Measurements from ENCODE around the gene RAD51B.

The RAD51B gene

GRCh38 chr14:68372368-68372767, 552.8 kb downstream of the RAD51B start:
- H3K4me3 ChIP-seq (ENCODE audit: low read depth, low read length) = no peak overlapping the region
- TF ChIP-seq, protein P1, sequence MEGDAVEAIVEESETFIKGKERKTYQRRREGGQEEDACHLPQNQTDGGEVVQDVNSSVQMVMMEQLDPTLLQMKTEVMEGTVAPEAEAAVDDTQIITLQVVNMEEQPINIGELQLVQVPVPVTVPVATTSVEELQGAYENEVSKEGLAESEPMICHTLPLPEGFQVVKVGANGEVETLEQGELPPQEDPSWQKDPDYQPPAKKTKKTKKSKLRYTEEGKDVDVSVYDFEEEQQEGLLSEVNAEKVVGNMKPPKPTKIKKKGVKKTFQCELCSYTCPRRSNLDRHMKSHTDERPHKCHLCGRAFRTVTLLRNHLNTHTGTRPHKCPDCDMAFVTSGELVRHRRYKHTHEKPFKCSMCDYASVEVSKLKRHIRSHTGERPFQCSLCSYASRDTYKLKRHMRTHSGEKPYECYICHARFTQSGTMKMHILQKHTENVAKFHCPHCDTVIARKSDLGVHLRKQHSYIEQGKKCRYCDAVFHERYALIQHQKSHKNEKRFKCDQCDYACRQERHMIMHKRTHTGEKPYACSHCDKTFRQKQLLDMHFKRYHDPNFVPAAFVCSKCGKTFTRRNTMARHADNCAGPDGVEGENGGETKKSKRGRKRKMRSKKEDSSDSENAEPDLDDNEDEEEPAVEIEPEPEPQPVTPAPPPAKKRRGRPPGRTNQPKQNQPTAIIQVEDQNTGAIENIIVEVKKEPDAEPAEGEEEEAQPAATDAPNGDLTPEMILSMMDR (IDR thresholded peaks at IDR 0.05; ENCODE audit: low read depth, low read length) = no peak

DNA sequence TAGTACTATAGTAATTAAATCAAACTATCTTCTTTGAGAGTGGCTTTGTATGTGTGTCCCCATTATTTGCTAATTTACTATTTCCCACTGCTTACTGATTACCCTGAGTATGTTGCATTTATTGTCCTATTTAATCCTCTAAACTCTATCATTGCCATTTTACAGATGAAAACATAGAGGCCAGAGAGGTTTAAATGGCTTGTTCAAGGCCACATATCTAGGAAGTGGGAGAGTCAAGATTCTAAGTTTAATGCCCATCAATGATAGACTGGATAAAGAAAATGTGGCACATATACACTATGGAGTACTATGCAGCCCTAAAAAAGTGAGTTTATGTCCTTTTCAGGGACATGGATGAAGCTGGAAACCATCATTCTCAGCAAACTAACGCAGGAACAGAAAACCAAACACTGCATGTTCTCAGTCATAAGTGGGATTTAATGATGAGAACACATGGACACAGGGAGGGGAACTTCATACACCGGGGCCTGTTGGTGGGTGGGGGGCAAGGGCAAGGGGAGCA, 553.6 kb downstream of the RAD51B start:
- TF ChIP-seq, protein P1 (IDR thresholded peaks at IDR 0.05; ENCODE audit: low read depth, low read length) = no peak
- no peak overlapping the region for H3K4me3 ChIP-seq (ENCODE audit: low read depth, low read length)

DNA sequence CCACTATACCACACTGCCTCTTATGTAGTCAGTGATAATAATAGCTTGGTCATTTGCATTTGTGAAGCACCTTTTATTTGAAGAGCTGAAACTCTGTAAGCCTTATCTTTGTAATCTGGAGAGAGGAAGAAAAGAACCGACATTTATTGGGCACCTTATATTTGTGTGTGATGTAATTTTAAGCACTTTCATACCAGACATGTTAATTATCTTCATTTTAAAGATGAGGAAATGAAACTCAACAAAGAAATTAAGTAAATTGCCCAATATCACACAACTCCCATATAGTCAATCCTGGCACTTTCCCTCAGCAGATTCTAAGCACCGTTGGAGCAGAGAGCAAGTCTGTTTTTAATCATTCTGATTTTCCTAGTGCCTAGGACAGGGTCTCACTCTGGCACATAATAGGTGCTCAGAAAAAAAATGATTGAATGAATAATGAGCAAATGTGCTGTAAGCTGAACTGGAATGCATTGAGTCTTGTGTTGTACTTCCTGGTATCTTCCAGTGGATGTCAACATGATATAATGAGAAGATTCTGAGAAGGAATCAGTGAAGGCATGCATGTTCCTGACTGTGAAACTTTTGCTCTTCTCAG, 554.4 kb downstream of the RAD51B start:
- no peak overlapping the region for H3K4me3 ChIP-seq (ENCODE audit: low read depth, low read length)
- TF ChIP-seq, protein P1 (IDR thresholded peaks at IDR 0.05; ENCODE audit: low read depth, low read length) = no peak

DNA sequence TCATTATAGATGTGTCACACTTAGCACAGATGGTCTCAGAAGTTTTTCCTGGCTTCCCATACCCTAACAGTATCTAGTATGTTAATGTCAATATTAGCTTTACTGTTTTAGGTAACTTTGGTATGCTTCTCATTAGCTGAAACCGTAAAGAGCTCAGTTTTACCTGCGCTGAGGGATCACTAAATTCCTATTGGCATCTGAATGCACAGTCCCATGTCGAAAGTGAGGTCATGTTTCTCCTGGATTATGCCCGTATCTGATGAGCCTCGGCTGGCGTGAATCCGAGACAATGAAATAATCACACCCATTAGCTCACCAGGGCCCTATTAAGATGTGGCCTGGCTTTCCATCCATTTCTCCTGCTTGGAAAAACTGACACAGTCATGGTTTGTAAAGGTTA, 555.1 kb downstream of the RAD51B start:
- TF ChIP-seq, protein P1 (IDR thresholded peaks at IDR 0.05; ENCODE audit: low read depth, low read length) = no peak
- H3K4me3 ChIP-seq (ENCODE audit: low read depth, low read length) = no peak overlapping the region

DNA sequence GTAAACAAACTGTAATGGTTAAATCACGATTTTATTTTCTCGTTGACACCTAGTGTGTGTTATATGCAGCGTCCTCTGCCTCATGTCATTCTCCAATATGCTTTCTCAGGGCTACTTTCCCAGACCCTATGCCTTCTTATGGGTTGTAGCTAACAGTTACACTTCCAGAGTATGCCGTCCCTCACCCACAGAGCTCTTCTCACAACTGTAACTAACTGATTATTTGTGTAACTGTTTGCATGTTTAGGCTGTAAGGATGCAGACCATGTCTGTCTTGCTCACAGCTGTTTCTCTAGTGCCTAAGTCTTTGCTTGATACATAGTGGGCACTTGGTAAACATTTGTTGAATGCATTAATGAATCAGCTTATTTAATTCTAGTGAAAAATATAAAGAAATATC, 555.8 kb downstream of the RAD51B start:
- TF ChIP-seq, protein P1 (IDR thresholded peaks at IDR 0.05; ENCODE audit: low read depth, low read length) = no peak
- no peak overlapping the region for H3K4me3 ChIP-seq (ENCODE audit: low read depth, low read length)

DNA sequence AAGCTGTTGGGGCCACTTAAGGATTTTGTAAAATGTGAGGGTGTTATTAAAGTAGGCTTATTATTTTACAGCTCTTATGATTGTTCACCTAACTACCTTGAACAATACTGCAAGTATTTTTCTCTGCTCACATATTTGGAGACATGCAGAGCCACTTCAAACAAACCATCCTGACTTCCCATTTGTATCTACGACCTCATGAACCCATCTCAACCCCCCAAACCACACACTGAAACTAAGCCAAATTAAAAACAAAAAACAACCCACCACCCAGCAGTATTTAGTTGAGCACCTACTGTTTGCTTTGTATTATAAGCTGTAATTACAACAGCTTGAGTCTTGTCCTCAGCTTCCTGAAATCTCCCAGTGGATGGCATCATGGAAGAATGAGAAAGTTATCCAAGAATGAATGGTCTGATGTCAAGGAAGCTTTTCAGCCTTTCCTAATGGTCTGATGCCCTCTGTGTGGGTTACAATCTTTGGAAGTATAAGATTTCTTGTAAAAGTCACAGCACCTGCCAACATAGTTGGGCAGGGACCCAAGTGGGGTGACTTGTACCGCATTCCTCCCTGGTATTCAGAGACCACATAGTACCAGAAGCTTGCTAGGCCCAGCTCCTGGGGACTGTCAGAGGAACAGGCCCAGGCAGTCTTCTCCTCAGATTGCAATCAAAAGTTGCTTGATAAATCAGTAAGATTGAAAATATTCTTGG, 556.6 kb downstream of the RAD51B start:
- TF ChIP-seq, protein P1 (IDR thresholded peaks at IDR 0.05; ENCODE audit: low read depth, low read length) = no peak
- H3K4me3 ChIP-seq (ENCODE audit: low read depth, low read length) = no peak overlapping the region

DNA sequence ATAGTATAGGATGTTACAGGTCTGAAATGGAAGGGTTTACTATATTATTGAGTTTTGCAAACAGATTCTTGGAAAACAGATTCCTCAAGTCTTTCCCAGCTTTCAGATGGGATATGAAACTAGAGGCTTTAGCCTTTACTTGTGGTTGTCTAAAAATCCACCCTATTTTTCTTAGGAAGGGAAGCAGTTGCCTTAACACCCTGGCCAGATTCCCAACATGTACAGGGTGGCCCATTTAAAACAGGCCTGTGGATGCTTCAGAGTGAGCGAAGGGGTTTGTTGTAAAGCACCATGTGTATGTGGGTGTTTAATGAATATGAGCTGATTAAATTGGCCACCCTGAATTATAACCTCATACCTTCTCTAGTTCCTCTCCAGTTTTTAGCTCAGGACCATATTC, 557.4 kb downstream of the RAD51B start:
- TF ChIP-seq, protein P1 (IDR thresholded peaks at IDR 0.05; ENCODE audit: low read depth, low read length) = no peak
- no peak overlapping the region for H3K4me3 ChIP-seq (ENCODE audit: low read depth, low read length)
